Testis (tissue), 2 donors: ENCODE data around the gene LDHD.

Experiments
- POLR2A ChIP-seq: fragments of 450-650 bp; IDR thresholded peaks from one replicate; pipeline ENCODE4 v1.6.1; 2017; ENCODE audit warnings: antibody characterized with exemption, mild to moderate bottlenecking, moderate library complexity
- TF ChIP-seq, protein P1 (sequence below), 3 experiments: fragments of 450-650 bp in 2 of 3; fragments of 200-600 bp in 1 of 3; sonication (generic) in 1 of 3; IDR thresholded peaks; one replicate each; pipeline ENCODE4 v1.5.1; 2016 to 2019; ENCODE audit warnings: antibody characterized with exemption in 3 of 3, mild to moderate bottlenecking in 2 of 3, moderate library complexity in 1 of 3

DNA sequence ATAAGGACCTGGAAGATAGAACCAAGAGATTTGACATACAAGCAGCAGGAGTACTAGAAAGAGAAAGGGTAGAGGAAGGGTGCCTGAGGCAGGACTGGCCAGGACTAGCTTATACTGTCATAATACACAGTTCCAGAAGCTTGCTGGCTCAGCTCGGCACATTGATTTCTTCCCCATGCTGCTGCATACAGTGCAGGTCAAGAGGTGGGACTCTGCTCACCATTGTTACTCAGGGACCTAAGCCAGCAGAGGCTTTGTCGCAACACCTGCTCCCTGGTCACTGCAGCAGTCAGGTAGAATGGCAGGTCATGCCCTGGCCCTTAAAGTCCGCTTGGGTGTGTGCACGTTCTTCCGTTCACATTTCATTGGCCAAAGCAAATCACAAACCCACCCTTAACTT is 32.8 kb downstream of the LDHD start:
- TF ChIP-seq, protein P1, sequence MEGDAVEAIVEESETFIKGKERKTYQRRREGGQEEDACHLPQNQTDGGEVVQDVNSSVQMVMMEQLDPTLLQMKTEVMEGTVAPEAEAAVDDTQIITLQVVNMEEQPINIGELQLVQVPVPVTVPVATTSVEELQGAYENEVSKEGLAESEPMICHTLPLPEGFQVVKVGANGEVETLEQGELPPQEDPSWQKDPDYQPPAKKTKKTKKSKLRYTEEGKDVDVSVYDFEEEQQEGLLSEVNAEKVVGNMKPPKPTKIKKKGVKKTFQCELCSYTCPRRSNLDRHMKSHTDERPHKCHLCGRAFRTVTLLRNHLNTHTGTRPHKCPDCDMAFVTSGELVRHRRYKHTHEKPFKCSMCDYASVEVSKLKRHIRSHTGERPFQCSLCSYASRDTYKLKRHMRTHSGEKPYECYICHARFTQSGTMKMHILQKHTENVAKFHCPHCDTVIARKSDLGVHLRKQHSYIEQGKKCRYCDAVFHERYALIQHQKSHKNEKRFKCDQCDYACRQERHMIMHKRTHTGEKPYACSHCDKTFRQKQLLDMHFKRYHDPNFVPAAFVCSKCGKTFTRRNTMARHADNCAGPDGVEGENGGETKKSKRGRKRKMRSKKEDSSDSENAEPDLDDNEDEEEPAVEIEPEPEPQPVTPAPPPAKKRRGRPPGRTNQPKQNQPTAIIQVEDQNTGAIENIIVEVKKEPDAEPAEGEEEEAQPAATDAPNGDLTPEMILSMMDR (IDR thresholded peaks at IDR 0.05): no peak
- no peak for TF ChIP-seq POLR2A
